ENCODE results near the gene TLDC2. TPM values are rescaled to one million over a fixed set of nuclear protein-coding genes. Genes with fewer than 3 reads are reported as not detected.
"Not testable (repeated sequence)": the region's sequence is repeated elsewhere in the genome, so short reads cannot be mapped to it uniquely, and the experiment has no call there.

Gene TLDC2
- total RNA-seq, 1 donor from 2014 or later: 1.3 TPM

DNA sequence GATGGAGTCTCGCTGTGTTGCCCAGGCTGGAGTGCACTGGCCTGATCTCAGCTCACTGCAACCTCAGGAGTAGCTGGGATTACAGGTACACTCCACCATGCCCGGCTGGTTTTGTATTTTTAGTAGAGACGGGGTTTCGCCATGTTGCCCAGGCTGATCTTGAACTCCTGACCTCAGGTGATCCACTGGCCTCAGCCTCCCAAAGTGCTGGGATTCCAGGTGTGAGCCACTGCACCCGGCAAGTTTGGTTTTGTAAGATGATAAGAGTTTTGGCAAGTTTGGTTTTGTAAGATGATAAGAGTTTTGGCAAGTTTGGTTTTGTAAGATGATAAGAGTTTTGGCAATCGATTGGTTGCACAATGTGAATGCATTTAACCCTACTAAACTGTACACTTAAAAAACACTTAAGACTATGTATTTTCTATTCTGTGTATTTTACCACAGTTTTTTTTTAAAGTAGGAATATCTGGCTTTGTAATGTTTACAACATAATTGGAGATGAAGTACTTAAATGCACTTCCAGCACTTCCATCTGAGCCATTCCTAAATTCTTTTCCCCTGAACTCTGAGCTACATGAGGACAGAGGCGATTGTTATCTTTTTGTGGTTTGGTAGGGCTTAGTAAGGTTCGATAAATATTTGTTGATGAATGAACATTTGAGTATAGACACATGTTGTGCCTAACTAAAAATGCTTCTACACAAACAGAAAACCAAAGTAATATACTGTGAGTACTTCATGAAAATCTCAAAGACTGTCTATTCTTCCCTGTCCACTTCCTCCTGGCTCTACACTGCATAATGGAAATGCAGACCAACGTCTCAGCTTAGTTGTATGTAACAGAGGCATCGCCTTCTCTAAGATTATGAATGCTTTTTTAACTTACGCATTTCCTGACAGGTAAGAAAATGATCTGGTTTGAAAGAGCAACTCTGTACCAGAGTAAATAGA lies 56.8 kb downstream of the TLDC2 start:
- intact Hi-C loops (cut with DNase I): no loop called here
- H3K9me3 ChIP-seq: no peaks in the 10 kb centered on the region
- no peaks in the 10 kb centered on the region for H3K27me3 ChIP-seq (ENCODE audit: low read depth)
- ATAC-seq: peak; percentile 35 to 46
- peaks cover 82% of the 10 kb centered on the region for H3K36me3 ChIP-seq
- no peak overlapping the region for H3K4me3 ChIP-seq
- H3K27ac ChIP-seq: no peak overlapping the region
- TF ChIP-seq, protein P1, sequence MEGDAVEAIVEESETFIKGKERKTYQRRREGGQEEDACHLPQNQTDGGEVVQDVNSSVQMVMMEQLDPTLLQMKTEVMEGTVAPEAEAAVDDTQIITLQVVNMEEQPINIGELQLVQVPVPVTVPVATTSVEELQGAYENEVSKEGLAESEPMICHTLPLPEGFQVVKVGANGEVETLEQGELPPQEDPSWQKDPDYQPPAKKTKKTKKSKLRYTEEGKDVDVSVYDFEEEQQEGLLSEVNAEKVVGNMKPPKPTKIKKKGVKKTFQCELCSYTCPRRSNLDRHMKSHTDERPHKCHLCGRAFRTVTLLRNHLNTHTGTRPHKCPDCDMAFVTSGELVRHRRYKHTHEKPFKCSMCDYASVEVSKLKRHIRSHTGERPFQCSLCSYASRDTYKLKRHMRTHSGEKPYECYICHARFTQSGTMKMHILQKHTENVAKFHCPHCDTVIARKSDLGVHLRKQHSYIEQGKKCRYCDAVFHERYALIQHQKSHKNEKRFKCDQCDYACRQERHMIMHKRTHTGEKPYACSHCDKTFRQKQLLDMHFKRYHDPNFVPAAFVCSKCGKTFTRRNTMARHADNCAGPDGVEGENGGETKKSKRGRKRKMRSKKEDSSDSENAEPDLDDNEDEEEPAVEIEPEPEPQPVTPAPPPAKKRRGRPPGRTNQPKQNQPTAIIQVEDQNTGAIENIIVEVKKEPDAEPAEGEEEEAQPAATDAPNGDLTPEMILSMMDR (IDR thresholded peaks at IDR 0.05): no peak
- DNase-seq: no peak
- H3K4me1 ChIP-seq: peaks cover 56% of the 10 kb centered on the region

DNA sequence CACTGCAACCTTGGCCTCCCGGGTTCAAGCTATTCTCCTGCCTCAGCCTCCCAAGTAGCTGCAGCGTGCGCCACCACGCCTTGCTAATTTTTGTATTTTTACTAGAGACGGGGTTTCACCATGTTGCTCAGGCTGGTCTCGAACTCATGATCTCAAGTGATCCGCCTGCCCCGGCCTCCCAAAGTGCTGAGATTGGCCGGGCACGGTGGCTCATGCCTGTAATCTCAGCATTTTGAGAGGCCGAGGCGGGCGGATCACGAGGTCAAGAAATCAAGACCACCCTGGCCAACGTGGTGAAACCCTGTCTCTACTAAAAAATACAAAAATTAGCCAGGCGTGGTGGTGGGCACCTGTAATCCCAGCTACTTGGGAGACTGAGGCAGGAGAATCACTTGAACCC lies 57.6 kb downstream of the TLDC2 start:
- DNase-seq; H3K27me3 ChIP-seq (ENCODE audit: low read depth); intact Hi-C loops (cut with DNase I); H3K9me3 ChIP-seq; H3K4me3 ChIP-seq; H3K27ac ChIP-seq; ATAC-seq: not testable (repeated sequence)
- peaks cover 82% of the 10 kb centered on the region for H3K36me3 ChIP-seq
- H3K4me1 ChIP-seq: peaks cover 63% of the 10 kb centered on the region

DNA sequence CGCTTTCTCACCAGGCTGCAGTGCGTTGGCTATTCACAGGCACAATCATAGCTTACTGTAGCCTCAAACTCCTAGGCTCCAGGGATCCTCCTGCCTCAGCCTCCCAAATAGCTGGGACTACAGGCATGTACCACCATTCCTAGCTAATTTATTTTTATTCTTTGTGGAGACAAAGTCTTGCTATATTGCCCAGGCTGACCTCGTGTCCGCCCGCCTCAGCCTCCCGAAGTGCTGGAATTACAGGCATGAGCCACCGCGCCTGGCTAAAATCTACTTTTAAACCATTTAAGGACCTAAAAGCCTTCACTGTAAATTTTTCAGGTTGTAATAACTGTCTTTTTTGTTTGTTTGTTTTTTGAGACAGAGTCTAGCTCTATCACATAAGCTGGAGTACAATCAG lies 60.4 kb downstream of the TLDC2 start:
- Histone ChIP-seq H3K27ac (peak overlapping the region; percentile 37), H3K4me1 (peaks cover 69% of the 10 kb centered on the region), H3K9me3 (no peaks in the 10 kb centered on the region), H3K36me3 (peaks cover 77% of the 10 kb centered on the region), H3K4me3 (no peak overlapping the region), H3K27me3 (ENCODE audit: low read depth) (no peaks in the 10 kb centered on the region)
- intact Hi-C loops (cut with DNase I): no loop called here
- DNase-seq: no peak
- no peak for ATAC-seq
- TF ChIP-seq, protein P1 (IDR thresholded peaks at IDR 0.05): no peak

DNA sequence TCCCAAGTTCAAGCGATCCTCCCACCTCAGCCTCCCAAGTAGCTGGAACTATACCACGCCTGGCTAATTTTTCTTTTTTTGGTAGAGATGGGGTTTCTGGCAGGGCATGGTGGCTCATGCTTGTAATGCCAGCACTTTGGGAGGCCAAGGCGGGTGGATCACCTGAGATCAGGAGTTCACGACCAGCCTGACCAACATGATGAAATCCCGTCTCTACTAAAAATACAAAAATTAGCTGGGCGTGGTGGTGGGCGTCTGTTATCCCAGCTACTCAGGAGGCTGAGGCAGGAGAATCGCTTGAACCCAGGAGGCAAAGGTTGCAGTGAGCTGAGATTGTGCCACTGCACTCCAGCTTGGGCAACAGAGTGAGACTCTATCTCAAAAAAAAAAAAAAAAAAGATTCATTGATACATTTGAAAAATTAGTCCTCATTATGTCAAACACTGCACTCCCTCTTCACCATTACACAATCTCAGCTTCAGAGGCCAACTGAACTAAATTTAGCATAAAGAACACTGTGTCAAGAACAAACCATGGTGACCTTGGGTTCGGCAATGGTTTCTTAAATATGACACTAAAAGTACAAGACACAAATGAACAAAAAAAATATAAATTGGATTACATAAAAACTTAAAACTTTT lies 60.9 kb downstream of the TLDC2 start:
- Histone ChIP-seq H3K27ac (peak overlapping the region; percentile 37), H3K4me1 (peaks cover 69% of the 10 kb centered on the region), H3K36me3 (peaks cover 76% of the 10 kb centered on the region)
- intact Hi-C loops (cut with DNase I); H3K27me3 ChIP-seq (ENCODE audit: low read depth); H3K9me3 ChIP-seq; H3K4me3 ChIP-seq; DNase-seq: not testable (repeated sequence)
- peak in 1 of 2 donors; percentile 53 for ATAC-seq

DNA sequence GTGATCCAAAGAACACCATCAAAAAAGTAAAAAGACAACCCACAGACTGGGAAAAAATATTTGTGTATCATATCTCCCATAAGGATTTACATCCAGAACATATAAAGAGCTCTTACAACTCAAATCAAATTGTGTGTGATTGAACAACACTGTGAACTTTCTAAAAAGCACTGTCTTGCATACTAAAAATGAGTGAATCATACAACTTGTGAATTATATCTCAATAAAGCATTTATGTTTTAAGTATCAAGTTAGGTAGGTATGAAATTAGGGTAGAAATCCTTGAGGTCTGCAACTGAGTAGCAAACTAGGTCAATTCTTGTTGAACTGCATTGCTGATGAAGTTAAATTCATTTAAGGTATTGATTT lies 61.4 kb downstream of the TLDC2 start:
- ATAC-seq (no peak), DNase-seq (no peak)
- H3K27me3 ChIP-seq (ENCODE audit: low read depth): no peaks in the 10 kb centered on the region
- no peaks in the 10 kb centered on the region for H3K9me3 ChIP-seq
- TF ChIP-seq, protein P1 (IDR thresholded peaks at IDR 0.05): no peak
- H3K27ac ChIP-seq: peak overlapping the region; percentile 3
- intact Hi-C loops (cut with DNase I): no loop called here
- no peak overlapping the region for H3K4me3 ChIP-seq
- H3K4me1 ChIP-seq: peaks cover 72% of the 10 kb centered on the region
- peaks cover 79% of the 10 kb centered on the region for H3K36me3 ChIP-seq

- Histone ChIP-seq H3K9me3 (no peaks in the 10 kb centered on the region), H3K4me1 (peaks cover 91% of the 10 kb centered on the region), H3K27ac (peak overlapping the region; percentile 83), H3K4me3 (no peak overlapping the region), H3K27me3 (ENCODE audit: low read depth) (no peaks in the 10 kb centered on the region), H3K36me3 (peaks cover 78% of the 10 kb centered on the region)
- TF ChIP-seq, protein P1 (IDR thresholded peaks at IDR 0.05): no peak
- intact Hi-C loops (cut with DNase I): no loop called here
- no peak for DNase-seq
- ATAC-seq: no peak
Measured at GRCh38 chr20:36941401-36941835, 65.5 kb downstream of the TLDC2 start.

Other genes starting within 250 kb of the TLDC2 start
- gene SLA2, start 229.9 kb upstream of the TLDC2 start, total RNA-seq: 1.4 TPM
- 30.4 TPM for gene NDRG3, start 130.0 kb upstream of the TLDC2 start, total RNA-seq
- gene DSN1, start 102.4 kb upstream of the TLDC2 start, total RNA-seq: 6.5 TPM
- 293 TPM for gene SAMHD1, start 75.6 kb downstream of the TLDC2 start, total RNA-seq
- gene RBL1, start 219.9 kb downstream of the TLDC2 start, total RNA-seq: 7.6 TPM

Measured in lower lobe of right lung (tissue), 2 donors.